ENCODE results near the gene CDCA3.
"Not testable (repeated sequence)": the region's sequence is repeated elsewhere in the genome, so short reads cannot be mapped to it uniquely, and the experiment has no call there.

Gene CDCA3

DNA sequence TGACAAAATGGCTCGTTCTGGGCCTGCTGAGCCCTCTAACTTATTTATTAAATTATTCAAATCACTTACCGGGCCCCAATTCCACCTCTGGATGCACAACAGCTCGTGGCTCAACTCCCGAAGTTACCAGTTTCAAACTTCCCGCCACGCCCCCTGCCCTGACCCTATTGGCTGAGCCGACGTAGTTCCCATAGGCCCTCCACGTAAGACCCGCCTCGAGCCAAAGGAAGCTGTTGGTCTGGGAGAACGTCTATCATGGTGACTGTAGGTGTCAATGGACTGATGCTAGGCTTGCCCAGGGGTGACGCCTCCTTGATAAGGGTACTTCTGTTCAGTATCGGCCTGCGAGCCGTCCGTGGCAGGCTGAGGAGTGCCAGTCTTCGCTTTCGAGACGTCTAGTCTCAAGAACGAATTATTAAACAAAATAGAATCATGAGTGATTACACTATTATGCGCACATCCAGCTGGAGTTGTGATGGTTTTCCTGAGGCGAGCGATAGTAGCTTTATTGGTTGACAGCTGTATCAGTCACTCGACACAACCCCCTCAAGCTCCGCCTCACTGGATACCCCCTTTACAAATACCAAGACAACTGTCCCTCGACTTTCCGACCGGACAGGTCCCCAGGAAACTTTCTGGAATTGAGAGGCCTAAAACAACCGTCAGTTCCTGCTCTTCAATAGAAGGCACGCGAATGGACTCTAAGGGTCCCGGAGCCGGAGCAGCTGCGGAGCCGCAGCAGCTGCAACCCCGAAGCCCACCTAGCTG lies at the start of gene CDCA3:
Gene CDCA3 (minus strand): TSS at position 134 of the 768 bp plus-strand sequence. CDS start 334 bp downstream, outside the sequence.
- FAIRE-seq (no peak), DNase-seq (ENCODE audit: extremely low spot score, insufficient read length, low read depth) (peak; percentile 99)

- peak; percentile 35 for FAIRE-seq
These were observed 48.9 kb upstream of the CDCA3 start for GRCh38 chr12:6899837-6900519.

DNA sequence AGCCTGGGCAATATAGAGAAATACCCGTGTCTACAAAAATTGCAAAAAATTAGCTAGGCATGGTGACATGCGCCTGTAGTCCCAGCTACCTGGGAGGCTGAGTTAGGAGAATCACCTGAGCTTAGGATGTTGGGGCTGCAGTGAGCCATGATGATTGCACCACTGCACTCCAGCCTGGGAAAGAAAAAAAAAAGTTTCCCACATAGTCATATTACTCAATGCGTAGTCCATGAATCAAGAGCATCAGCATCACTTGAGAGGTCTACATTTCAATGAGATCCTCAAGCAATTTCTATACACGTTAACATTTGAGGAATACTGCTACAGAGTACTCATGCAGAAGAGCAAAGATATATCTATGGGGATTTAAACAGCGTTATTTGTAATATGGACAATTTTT lies 48.3 kb upstream of the CDCA3 start:
- FAIRE-seq, result no peak
- no peak for DNase-seq (ENCODE audit: extremely low spot score, insufficient read length, low read depth)

More at GRCh38 chr12:6899837-6900519, 48.9 kb upstream of the CDCA3 start:
- no peak for DNase-seq (ENCODE audit: extremely low spot score, insufficient read length, low read depth)

- no peak for FAIRE-seq
- DNase-seq (ENCODE audit: extremely low spot score, insufficient read length, low read depth), result no peak
These were observed 45.9 kb upstream of the CDCA3 start for GRCh38 chr12:6896846-6897435.

DNA sequence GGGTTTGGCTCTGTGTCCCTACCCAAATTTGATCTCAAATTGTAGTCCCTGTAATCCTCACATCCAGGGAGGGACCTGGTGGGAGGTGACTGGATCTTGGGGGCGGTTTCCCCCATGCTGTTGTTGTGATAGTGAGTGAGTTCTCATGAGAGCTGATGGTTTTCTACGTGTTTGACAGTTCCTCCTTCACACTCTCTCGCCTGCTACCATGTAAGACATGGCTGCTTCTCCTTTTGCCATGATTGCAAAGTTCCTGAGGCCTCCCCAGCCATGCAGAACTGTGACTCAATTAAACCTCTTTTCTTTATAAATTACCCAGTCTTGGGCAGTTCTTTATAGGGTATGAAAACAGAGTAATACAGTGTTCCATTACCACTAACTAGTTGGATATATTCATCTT lies 43.2 kb upstream of the CDCA3 start:
- FAIRE-seq (no peak), DNase-seq (ENCODE audit: extremely low spot score, insufficient read length, low read depth) (no peak)

DNA sequence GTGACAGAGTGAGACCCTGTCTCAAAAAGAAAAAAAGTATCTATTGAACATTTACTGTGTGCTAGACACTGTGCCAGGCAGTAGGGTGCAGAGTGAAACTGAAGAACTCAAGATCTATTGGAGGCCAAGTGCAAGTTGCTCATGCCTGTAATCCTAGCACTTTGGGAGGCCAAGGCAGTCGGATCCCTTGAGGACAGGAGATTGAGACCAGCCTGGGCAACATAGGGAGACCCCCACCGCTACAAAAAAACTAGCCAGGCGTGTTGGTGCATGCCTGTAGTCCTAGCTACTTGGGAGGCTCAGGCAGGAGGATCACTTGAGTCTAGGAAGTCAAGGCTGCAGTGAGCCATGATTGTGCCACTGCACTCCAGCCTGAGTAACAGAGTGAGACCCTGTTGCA lies 41.6 kb upstream of the CDCA3 start:
- not testable (repeated sequence) for FAIRE-seq; DNase-seq (ENCODE audit: extremely low spot score, insufficient read length, low read depth)

GRCh38 chr12:6891646-6892001 lies 40.5 kb upstream of the CDCA3 start:
- DNase-seq (ENCODE audit: extremely low spot score, insufficient read length, low read depth), result no peak
- no peak for FAIRE-seq

DNA sequence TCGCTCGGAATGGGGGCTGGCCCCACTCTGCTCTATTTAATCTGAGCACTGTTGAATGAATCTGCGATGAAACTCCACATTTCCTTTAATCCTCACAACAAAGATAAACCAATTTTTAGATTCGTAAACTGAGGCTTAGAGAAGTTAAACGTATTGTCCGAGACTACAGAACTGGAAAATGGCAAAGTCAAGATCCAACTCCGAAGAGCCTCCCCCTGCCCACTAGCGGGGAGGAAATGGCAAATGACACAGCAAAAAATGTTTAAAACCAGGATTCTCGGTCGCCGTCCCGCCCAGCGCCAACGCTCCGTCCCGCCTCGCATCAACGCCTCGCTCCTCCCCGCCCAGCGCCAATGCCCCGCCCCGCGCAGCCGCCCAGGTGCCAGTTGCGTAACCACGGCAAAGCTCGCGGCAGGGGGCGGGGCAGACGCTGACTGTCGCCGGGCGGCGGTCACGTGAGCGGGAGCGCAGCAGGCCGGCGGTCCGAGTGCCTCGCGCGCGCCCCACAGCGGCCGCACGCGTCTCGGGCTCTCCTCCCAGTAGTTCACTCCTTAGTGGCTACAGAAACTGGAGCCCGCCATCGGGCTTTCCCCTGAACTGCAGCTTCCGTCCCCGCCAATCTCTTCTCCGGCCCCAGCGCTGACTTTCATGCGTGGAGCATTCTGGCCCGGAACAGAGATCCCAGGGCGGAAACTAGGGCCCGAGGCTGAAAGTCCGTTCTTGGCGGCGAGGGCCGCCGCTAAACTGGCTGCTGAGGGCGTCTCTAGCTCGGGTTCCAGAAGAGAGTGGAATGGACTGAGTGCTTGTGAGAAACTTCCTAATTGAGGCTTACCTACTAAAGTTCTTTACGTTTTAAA lies 39.9 kb upstream of the CDCA3 start:
- DNase-seq (ENCODE audit: extremely low spot score, insufficient read length, low read depth), result peak; percentile 94
- FAIRE-seq, result peak; percentile 96

GRCh38 chr12:6889775-6890573 lies 38.9 kb upstream of the CDCA3 start:
- not testable (repeated sequence) for DNase-seq (ENCODE audit: extremely low spot score, insufficient read length, low read depth); FAIRE-seq

DNA sequence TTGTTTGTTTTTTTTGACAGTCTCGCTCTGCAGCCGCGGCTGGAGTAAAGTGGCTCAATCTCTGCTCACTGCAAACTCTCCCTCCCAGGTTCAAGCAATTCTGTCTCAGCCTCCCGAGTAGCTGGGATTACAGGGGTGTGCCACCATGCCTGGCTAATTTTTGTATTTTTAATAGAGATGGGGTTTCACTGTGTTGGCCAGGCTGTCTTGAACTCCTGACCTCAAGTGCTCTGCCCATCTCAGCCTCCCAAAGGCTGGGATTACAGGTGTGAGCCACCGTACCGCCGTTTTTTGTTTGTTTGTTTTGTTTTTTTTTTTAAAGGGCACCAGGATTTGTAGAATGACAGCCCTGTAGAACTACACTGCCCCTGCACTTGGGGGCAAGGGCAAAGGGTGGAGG lies 37.7 kb upstream of the CDCA3 start:
- FAIRE-seq; DNase-seq (ENCODE audit: extremely low spot score, insufficient read length, low read depth): not testable (repeated sequence)

DNA sequence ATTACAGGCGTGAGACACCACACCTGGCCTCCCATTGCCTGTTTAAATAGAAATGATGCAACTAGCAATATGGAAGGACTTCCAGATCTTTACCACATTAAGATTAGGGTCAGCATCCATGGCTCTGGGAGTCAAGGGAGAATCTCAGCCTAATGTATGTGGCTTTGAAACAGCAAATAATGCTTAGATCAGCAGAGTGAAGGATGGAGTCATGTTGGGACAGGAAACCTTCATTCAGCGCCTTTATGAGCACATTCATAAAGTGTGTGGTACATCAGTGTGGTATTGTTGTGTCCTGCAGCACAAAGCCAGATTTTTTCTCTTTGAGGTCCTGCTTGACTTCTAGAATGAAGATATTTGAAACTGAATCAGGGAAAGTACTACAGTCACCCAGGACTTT lies 37.3 kb upstream of the CDCA3 start:
- DNase-seq (ENCODE audit: extremely low spot score, insufficient read length, low read depth) (no peak), FAIRE-seq (no peak)

DNA sequence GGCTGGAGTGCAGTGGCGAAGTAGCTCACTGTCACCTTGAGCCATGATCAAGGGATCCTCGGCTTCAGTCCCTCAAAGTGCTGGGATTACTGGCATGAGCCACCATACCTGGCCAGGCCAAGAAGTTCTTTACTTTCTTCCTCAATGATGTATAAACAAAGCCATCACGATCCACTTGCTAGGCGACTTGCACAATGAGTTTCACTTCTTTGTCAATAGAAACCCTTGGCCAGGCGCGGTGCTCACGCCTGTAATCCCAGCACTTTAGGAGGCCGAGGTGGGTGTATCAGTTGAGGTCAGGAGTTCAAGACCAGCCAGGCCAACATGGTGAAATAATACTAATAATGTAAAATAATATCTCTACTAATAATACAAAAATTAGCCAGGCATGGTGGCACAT lies 36.4 kb upstream of the CDCA3 start:
- DNase-seq (ENCODE audit: extremely low spot score, insufficient read length, low read depth) (no peak), FAIRE-seq (no peak)

DNA sequence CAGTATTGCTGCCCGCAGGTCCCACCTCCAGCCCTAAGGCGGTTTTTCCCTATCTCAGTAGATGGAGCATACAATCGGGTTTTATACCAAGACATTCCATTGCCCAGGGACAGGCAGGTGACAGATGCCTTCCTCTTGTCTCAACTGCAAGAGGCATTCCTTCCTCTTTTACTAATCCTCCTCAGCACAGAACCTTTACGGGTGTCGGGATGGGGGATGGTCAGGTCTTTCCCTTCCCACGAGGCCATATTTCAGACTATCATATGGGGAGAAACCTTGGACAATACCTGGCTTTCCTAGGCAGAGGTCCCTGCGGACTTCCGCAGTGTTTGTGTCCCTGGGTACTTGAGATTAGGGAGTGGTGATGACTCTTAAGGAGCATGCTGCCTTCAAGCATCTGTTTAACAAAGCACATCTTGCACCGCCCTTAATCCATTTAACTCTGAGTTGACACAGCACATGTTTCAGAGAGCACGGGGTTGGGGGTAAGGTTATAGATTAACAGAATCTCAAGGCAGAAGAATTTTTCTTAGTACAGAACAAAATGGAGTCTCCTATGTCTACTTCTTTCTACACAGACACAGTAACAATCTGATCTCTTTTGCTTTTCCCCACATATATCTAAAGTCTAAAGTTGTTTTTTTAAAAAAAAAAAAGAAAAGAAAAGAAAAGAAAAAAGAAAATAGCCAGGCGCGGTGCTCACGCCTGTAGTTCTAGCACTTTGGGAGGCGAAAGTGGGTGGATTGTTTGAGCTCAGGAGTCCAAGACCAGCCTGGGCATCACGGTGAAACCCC lies 35.3 kb upstream of the CDCA3 start:
- not testable (repeated sequence) for FAIRE-seq; DNase-seq (ENCODE audit: extremely low spot score, insufficient read length, low read depth)

DNA sequence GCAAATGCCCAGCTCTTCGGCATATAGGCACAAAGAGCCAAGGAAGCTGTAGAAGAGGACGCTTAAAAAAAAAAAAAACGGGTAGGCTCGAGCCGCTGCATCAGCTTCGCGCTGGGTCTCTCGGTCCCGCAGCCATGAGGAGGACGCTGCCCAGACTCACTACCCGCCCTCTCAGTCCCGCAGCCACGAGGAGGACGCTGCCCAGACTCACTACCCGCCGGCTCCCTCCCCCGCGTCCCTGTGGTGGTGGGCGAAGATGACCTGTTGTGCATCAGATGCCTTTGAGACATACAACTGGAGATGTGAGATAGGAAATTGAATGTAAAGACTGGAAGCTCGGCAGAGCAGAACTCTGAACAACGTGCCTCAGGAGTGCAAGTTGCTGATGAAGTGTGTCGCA lies 33.5 kb upstream of the CDCA3 start:
- DNase-seq (ENCODE audit: extremely low spot score, insufficient read length, low read depth) (no peak), FAIRE-seq (no peak)

DNA sequence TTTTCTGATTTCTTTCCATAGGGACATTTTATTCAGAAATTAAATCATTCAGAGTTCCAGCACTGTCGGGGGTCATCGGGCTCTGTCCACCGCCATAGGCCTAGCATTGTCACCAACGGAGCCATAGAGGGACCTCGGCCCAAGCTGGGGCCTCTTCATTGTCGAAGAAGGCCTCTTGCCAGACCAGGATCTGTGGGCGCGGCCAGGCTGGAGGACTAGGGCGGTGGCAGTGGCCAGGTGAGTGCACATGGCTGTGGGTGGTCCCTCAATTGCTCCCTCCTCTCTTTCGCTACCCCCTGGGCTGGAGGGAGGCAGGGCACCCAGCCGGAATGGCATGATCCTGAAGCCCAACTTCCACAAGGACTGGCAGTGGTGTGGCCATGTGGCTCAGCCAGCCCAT lies 32.6 kb upstream of the CDCA3 start:
- FAIRE-seq, result no peak
- no peak for DNase-seq (ENCODE audit: extremely low spot score, insufficient read length, low read depth)

GRCh38 chr12:6883252-6883651 lies 32.2 kb upstream of the CDCA3 start:
- DNase-seq (ENCODE audit: extremely low spot score, insufficient read length, low read depth), result no peak
- no peak for FAIRE-seq

DNA sequence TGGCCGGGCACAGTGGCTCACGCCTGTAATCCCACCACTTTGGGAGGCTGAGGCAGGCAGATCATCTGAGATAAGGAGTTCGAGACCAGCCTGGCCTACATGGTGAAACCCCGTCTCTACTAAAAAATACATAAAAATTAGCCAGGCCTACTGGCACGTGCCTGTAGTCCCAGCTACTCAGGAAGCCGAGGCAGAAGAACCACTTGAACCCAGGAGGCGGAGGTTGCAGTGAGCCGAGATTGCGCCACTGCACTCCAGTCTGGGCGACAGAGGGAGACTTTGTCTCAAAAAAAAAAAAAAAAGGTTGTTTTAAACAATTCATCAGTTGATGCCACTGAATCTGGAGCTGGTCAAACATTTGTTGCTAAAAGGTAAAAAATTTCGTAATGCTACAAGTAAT lies 28.7 kb upstream of the CDCA3 start:
- FAIRE-seq; DNase-seq (ENCODE audit: extremely low spot score, insufficient read length, low read depth): not testable (repeated sequence)

- DNase-seq (ENCODE audit: extremely low spot score, insufficient read length, low read depth); FAIRE-seq: not testable (repeated sequence)
These were observed 22.9 kb upstream of the CDCA3 start for GRCh38 chr12:6874015-6874368.

Data from GM18507 (cell line).